NT2/D1 (cell line): Measurements from ENCODE around the gene ICA1.
"Not testable (repeated sequence)": the region's sequence is repeated elsewhere in the genome, so short reads cannot be mapped to it uniquely, and the experiment has no call there.

Experiments
- DNase-seq: peaks from one replicate; pipeline ENCODE4 v3.0.0-alpha.2; 2011; ENCODE audit warnings: low read depth, low spot score
- H3K27me3 ChIP-seq: 2 replicates; pipeline ENCODE4 v1.6.0; 2011; ENCODE audit warnings: mild to moderate bottlenecking; ENCODE audit not compliant: insufficient read length, insufficient read depth
- H3K36me3 ChIP-seq: 2 replicates; pipeline ENCODE4 v1.6.1; 2011; ENCODE audit warnings: mild to moderate bottlenecking, low read length, mixed read lengths; ENCODE audit not compliant: insufficient read depth, insufficient read length
- H3K4me1 ChIP-seq: 2 replicates; pipeline ENCODE4 v1.5.1; 2011; ENCODE audit not compliant: insufficient read depth, insufficient read length
- H3K4me3 ChIP-seq: 2 replicates; pipeline ENCODE4 v1.5.1; 2011; ENCODE audit warnings: low read depth; ENCODE audit not compliant: insufficient read length
- H3K9ac ChIP-seq: 2 replicates; pipeline ENCODE4 v1.6.0; 2011; ENCODE audit warnings: low read depth; ENCODE audit not compliant: insufficient read length
- H3K9me3 ChIP-seq: 2 replicates; pipeline ENCODE4 v1.5.1; 2011; ENCODE audit warnings: mild to moderate bottlenecking, low read length; ENCODE audit not compliant: insufficient read depth
- SUZ12 ChIP-seq: IDR thresholded peaks from 2 replicates; pipeline ENCODE4 v1.6.1; 2011; ENCODE audit not compliant: insufficient read length, insufficient read depth; ENCODE audit errors: extremely low read depth
- YY1 ChIP-seq: IDR thresholded peaks from 2 replicates; pipeline ENCODE4 v1.6.1; 2011; ENCODE audit not compliant: insufficient read length, insufficient read depth
- ZNF274 ChIP-seq: IDR thresholded peaks from 2 replicates; pipeline ENCODE4 v1.6.1; 2011; ENCODE audit warnings: mild to moderate bottlenecking, low read depth, low read length

Gene ICA1

GRCh38 chr7:8070451-8071180 is 191.4 kb downstream of the ICA1 start:
- Histone ChIP-seq H3K4me1 (no peaks in the 10 kb centered on the region), H3K9me3 (no peaks in the 10 kb centered on the region), H3K27me3 (no peaks in the 10 kb centered on the region), H3K36me3 (peaks cover 9% of the 10 kb centered on the region), H3K4me3 (no peak overlapping the region), H3K9ac (no peak overlapping the region)
- no peak for DNase-seq
- TF ChIP-seq YY1 (no peak), SUZ12 (no peak), ZNF274 (no peak)

- no peaks in the 10 kb centered on the region for H3K27me3 ChIP-seq
- H3K36me3 ChIP-seq = peaks cover 9% of the 10 kb centered on the region
- H3K9me3 ChIP-seq = no peaks in the 10 kb centered on the region
- no peak for DNase-seq
- H3K4me1 ChIP-seq = no peaks in the 10 kb centered on the region
- TF ChIP-seq YY1 = no peak
- TF ChIP-seq ZNF274 = no peak
- TF ChIP-seq SUZ12 = no peak
- H3K4me3 ChIP-seq = no peak overlapping the region
- no peak overlapping the region for H3K9ac ChIP-seq
These were observed 192.9 kb downstream of the ICA1 start for GRCh38 chr7:8068892-8069686.

GRCh38 chr7:8065356-8065813 is 196.6 kb downstream of the ICA1 start:
- no peaks in the 10 kb centered on the region for H3K9me3 ChIP-seq
- TF ChIP-seq SUZ12 (no peak), ZNF274 (no peak), YY1 (no peak)
- H3K4me1 ChIP-seq = no peaks in the 10 kb centered on the region
- DNase-seq = no peak
- H3K27me3 ChIP-seq = no peaks in the 10 kb centered on the region
- no peak overlapping the region for H3K4me3 ChIP-seq
- H3K36me3 ChIP-seq = peaks cover 3% of the 10 kb centered on the region
- no peak overlapping the region for H3K9ac ChIP-seq

GRCh38 chr7:8064828-8065227 is 197.1 kb downstream of the ICA1 start:
- Histone ChIP-seq H3K9ac (no peak overlapping the region), H3K9me3 (no peaks in the 10 kb centered on the region), H3K4me1 (no peaks in the 10 kb centered on the region), H3K36me3 (peaks cover 7% of the 10 kb centered on the region), H3K4me3 (no peak overlapping the region), H3K27me3 (no peaks in the 10 kb centered on the region)
- no peak for DNase-seq
- TF ChIP-seq YY1 (no peak), ZNF274 (no peak)

GRCh38 chr7:8063706-8064297 is 198.2 kb downstream of the ICA1 start:
- Histone ChIP-seq H3K9ac (no peak overlapping the region), H3K4me1 (no peaks in the 10 kb centered on the region), H3K27me3 (no peaks in the 10 kb centered on the region), H3K4me3 (no peak overlapping the region), H3K36me3 (peaks cover 7% of the 10 kb centered on the region), H3K9me3 (no peaks in the 10 kb centered on the region)
- TF ChIP-seq ZNF274 (no peak), SUZ12 (no peak), YY1 (no peak)
- DNase-seq = no peak

- not testable (repeated sequence) for H3K4me1 ChIP-seq, H3K4me3 ChIP-seq, H3K9ac ChIP-seq, H3K27me3 ChIP-seq, H3K36me3 ChIP-seq, H3K9me3 ChIP-seq, DNase-seq
These were observed 198.7 kb downstream of the ICA1 start for GRCh38 chr7:8063300-8063699.
